ENCODE data around the gene GOLM1.

DNA sequence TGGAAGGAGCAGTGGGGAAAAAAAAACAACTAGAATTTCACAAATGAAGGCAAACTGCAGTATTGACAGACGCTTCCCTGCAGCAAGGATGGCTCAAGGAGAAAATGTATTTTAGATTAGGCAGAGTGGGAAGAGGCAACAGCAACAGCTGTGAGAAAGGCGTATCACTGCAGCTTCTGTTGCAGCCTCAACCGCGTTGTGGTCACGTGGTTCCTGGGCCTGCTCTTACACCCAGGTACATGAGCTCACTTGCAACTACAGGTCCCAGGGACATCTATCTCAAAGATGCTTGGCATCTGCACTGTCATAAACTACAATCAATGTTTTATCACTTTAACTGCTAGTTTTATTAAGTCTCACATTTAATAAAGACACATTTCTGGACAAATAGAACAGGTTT is 36.0 kb upstream of the GOLM1 start:
- no peak for TF ChIP-seq POLR2A (IDR thresholded peaks at IDR 0.05)
- TF ChIP-seq, protein P1, sequence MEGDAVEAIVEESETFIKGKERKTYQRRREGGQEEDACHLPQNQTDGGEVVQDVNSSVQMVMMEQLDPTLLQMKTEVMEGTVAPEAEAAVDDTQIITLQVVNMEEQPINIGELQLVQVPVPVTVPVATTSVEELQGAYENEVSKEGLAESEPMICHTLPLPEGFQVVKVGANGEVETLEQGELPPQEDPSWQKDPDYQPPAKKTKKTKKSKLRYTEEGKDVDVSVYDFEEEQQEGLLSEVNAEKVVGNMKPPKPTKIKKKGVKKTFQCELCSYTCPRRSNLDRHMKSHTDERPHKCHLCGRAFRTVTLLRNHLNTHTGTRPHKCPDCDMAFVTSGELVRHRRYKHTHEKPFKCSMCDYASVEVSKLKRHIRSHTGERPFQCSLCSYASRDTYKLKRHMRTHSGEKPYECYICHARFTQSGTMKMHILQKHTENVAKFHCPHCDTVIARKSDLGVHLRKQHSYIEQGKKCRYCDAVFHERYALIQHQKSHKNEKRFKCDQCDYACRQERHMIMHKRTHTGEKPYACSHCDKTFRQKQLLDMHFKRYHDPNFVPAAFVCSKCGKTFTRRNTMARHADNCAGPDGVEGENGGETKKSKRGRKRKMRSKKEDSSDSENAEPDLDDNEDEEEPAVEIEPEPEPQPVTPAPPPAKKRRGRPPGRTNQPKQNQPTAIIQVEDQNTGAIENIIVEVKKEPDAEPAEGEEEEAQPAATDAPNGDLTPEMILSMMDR (IDR thresholded peaks at IDR 0.05) = no peak

Measured in Peyer's patch (tissue), 4 donors.